B cell (primary cell): ENCODE data around the gene BSND. TPM values are rescaled to one million over a fixed set of nuclear protein-coding genes. Genes with fewer than 3 reads are reported as not detected.

Source experiments
- ATAC-seq: fragments of 200-7000 bp; cut with Tn5 transposase; one replicate; pipeline ENCODE4 v1.10.0; 2021; ENCODE audit warnings: low read depth, mild to moderate bottlenecking, moderate number of reproducible peaks, moderate library complexity
- CTCF ChIA-PET: fragments of 350-600 bp; sonication (Branson Sonifier 250); formaldehyde crosslinking; loops from one replicate; lab custom pipeline; 2021; ENCODE audit warnings: antibody characterized with exemption, inconsistent platforms; lab: Charles Lee
- POLR2A ChIA-PET: fragments of 350-600 bp; sonication (Branson Sonifier 250); formaldehyde crosslinking; loops from one replicate; lab custom pipeline; 2021; ENCODE audit warnings: antibody characterized with exemption; lab: Charles Lee
- DNase-seq: peaks from one replicate; pipeline ENCODE4 v3.0.0; 2013
- H2AFZ ChIP-seq: 2 replicates; pipeline ENCODE4 v1.6.1; 2012; ENCODE audit warnings: mild to moderate bottlenecking, low read depth, low read length; ENCODE audit not compliant: insufficient read depth, poor library complexity, severe bottlenecking
- H3K27ac ChIP-seq, 2 donors: 1 replicate in 1 of 2; 2 replicates in 1 of 2; pipeline ENCODE4 v1.5.1; 2012 to 2013; ENCODE audit warnings: low read length in 2 of 2, mild to moderate bottlenecking in 2 of 2, moderate library complexity in 1 of 2
- H3K27me3 ChIP-seq, 4 experiments: fragments of 200-600 bp in 1 of 4; sonication (generic) in 1 of 4; replicated peaks in 1 of 4; 1 replicate in 2 of 4; 2 replicates in 2 of 4; pipeline versions ENCODE4 v1.6.1 to v1.7.0; 2013 to 2016; ENCODE audit warnings: low read length in 3 of 4, mild to moderate bottlenecking in 2 of 4, mixed read lengths in 1 of 4, moderate library complexity in 1 of 4; ENCODE audit not compliant: insufficient read depth in 4 of 4, control insufficient read depth in 3 of 4; ENCODE audit errors: control extremely low read depth in 1 of 4
- H3K36me3 ChIP-seq, 2 experiments: replicated peaks in 1 of 2; 1 replicate in 1 of 2; 2 replicates in 1 of 2; pipeline versions ENCODE4 v1.6.1 to v1.7.1; 2013; ENCODE audit warnings: low read length in 1 of 2; ENCODE audit not compliant: insufficient read depth in 2 of 2, control insufficient read depth in 1 of 2; ENCODE audit errors: control extremely low read depth in 1 of 2, extremely low read depth in 1 of 2
- H3K4me1 ChIP-seq, 2 donors: fragments of 200-600 bp in 1 of 2; sonication (generic) in 1 of 2; 1 replicate in 1 of 2; 2 replicates in 1 of 2; pipeline versions ENCODE4 v1.5.1 to v1.6.1; 2013 to 2017; ENCODE audit warnings: low read length in 2 of 2; ENCODE audit not compliant: control insufficient read depth in 2 of 2, insufficient read depth in 2 of 2
- H3K4me2 ChIP-seq: replicated peaks from 2 replicates; pipeline ENCODE3; 2012; ENCODE audit warnings: mild to moderate bottlenecking, low read depth, low read length; ENCODE audit not compliant: poor library complexity, severe bottlenecking
- H3K4me3 ChIP-seq, 5 experiments: fragments of 200-600 bp in 1 of 5; sonication (generic) in 1 of 5; 1 replicate in 3 of 5; 2 replicates in 2 of 5; pipeline versions ENCODE4 v1.5.1 to v1.7.0; 2011 to 2016; ENCODE audit warnings: low read length in 4 of 5, mild to moderate bottlenecking in 4 of 5, low read depth in 2 of 5, control low read depth in 1 of 5, moderate library complexity in 1 of 5; ENCODE audit not compliant: insufficient read depth in 1 of 5; ENCODE audit errors: control extremely low read depth in 1 of 5, extremely low read depth in 1 of 5
- H3K79me2 ChIP-seq: fragments of 200-600 bp; sonication (generic); one replicate; pipeline ENCODE4 v1.6.0; 2016; ENCODE audit warnings: low read length; ENCODE audit not compliant: control insufficient read depth, insufficient read depth
- H3K9ac ChIP-seq: fragments of 200-600 bp; sonication (generic); 2 replicates; pipeline ENCODE4 v1.6.1; 2017; ENCODE audit warnings: mild to moderate bottlenecking, low read length, moderate library complexity
- H3K9me3 ChIP-seq, 3 donors: one replicate each; pipeline versions ENCODE4 v1.6.1 to v1.7.1; 2013; ENCODE audit warnings: low read length in 2 of 3; ENCODE audit not compliant: control insufficient read depth in 2 of 3, insufficient read depth in 1 of 3; ENCODE audit errors: control extremely low read depth in 1 of 3
- H4K20me1 ChIP-seq: 2 replicates; pipeline ENCODE4 v1.6.0; 2012; ENCODE audit warnings: mild to moderate bottlenecking, low read length; ENCODE audit not compliant: insufficient read depth, control insufficient read depth, poor library complexity, severe bottlenecking
- H3K27ac Mint-ChIP-seq: one replicate; pipeline ENCODE4 v1.8.0; 2021; ENCODE audit warnings: mixed read lengths
- H3K27me3 Mint-ChIP-seq: one replicate; pipeline ENCODE4 v1.8.0; 2021; ENCODE audit warnings: mixed read lengths
- H3K4me1 Mint-ChIP-seq: one replicate; pipeline ENCODE4 v1.8.0; 2021; ENCODE audit warnings: mixed read lengths
- H3K4me3 Mint-ChIP-seq: one replicate; pipeline ENCODE4 v1.8.0; 2021; ENCODE audit warnings: mixed read lengths
- H3K9me3 Mint-ChIP-seq: one replicate; pipeline ENCODE4 v1.8.0; 2022; ENCODE audit warnings: mixed read lengths; ENCODE audit not compliant: insufficient read depth
- CTCF ChIP-seq: fragments of 200-600 bp; IDR thresholded peaks from one replicate; pipeline ENCODE4 v1.8.0; 2022; ENCODE audit warnings: antibody characterized with exemption, mild to moderate bottlenecking
- EZH2 ChIP-seq: IDR thresholded peaks from 2 replicates; pipeline ENCODE4 v1.6.1; 2012; ENCODE audit warnings: borderline replicate concordance, low read depth, mild to moderate bottlenecking, moderate library complexity, low read length; ENCODE audit not compliant: insufficient read depth, poor library complexity, severe bottlenecking
- WGBS: methylation state at CpG from one replicate; pipeline ENCODE4 v1.1.5; 2013; ENCODE audit warnings: missing lambda C conversion rate; ENCODE audit not compliant: insufficient coverage; 5-methylcytosine and 5-hydroxymethylcytosine counted together
- intact Hi-C: fragments of 100-400 bp; cut with micrococcal nuclease; formaldehyde crosslinking; loops from one replicate; pipeline ENCODE4 v1.10.0; 2022
- polyA plus RNA-seq: library from polyadenylated mRNA; depleted of rRNA; stranded (reverse); fragments of >200 nt; gene quantifications from 2 replicates; pipeline ENCODE4 v1.2.3, GENCODE V29; 2012
- total RNA-seq, 2 donors: library from RNA; stranded (reverse); fragments of 120-200 nt in 1 of 2; gene quantifications; 1 replicate in 1 of 2; 2 replicates in 1 of 2; pipeline versions ENCODE4 v1.2.3 to v1.2.4, GENCODE V29; 2013 to 2022

Gene BSND
- total and polyA plus RNA-seq, 2 donors (not counting 1 experiment from before 2014, with no cell fraction given): not detected

- no peak overlapping the region for H3K4me3 ChIP-seq
- H4K20me1 ChIP-seq: no peaks in the 10 kb centered on the region
- no peaks in the 10 kb centered on the region for H3K4me1 ChIP-seq
- ChIA-PET POLR2A (no interaction called here), CTCF (interaction anchor here (1.0 kb wide), 1 partner anchor 35 kb away, joined by 3 read pairs; no protein-coding TSS in a partner anchor)
- H3K36me3 ChIP-seq: no peaks in the 10 kb centered on the region
- intact Hi-C loops: no loop called here
- no peak overlapping the region for H2AFZ ChIP-seq
- no peak overlapping the region for H3K27ac ChIP-seq
- Mint-ChIP-seq H3K4me1 (no peaks in the 10 kb centered on the region), H3K4me3 (no peak overlapping the region), H3K27me3 (peaks cover 13% of the 10 kb centered on the region), H3K9me3 (no peaks in the 10 kb centered on the region), H3K27ac (no peak overlapping the region)
- H3K9ac ChIP-seq: no peak overlapping the region
- no peak overlapping the region for H3K4me2 ChIP-seq
- DNase-seq (no peak), ATAC-seq (no peak)
- H3K27me3 ChIP-seq: peaks cover 0 to 7% (median 1%) of the 10 kb centered on the region in 4 experiments
- 89% methylated on average over 2 of the region's 2 CpGs for WGBS
- H3K9me3 ChIP-seq: no peaks in the 10 kb centered on the region
- H3K79me2 ChIP-seq: no peaks in the 10 kb centered on the region
- no peak for TF ChIP-seq CTCF
- no peak for TF ChIP-seq EZH2
Observed at GRCh38 chr1:54987427-54987826, 11.3 kb upstream of the BSND start.

- H3K36me3 ChIP-seq: no peaks in the 10 kb centered on the region
- no peaks in the 10 kb centered on the region for H3K9me3 Mint-ChIP-seq
- POLR2A ChIA-PET: no interaction called here
- CTCF ChIA-PET: no interaction called here
- H3K4me3 ChIP-seq: no peak overlapping the region
- peaks cover 0 to 3% (median 0%) of the 10 kb centered on the region in 4 experiments for H3K27me3 ChIP-seq
- DNase-seq: no peak
- TF ChIP-seq EZH2 (no peak), CTCF (no peak)
- intact Hi-C loops: no loop called here
- H3K4me1 ChIP-seq: no peaks in the 10 kb centered on the region
- H3K4me2 ChIP-seq: no peak overlapping the region
- no peak overlapping the region for H2AFZ ChIP-seq
- 90% methylated on average over 8 of the region's 8 CpGs for WGBS
- no peaks in the 10 kb centered on the region for H4K20me1 ChIP-seq
- no peak for ATAC-seq
- no peaks in the 10 kb centered on the region for H3K79me2 ChIP-seq
- no peak overlapping the region for H3K9ac ChIP-seq
- H3K27ac Mint-ChIP-seq: no peak overlapping the region
- H3K4me3 Mint-ChIP-seq: no peak overlapping the region
- H3K4me1 Mint-ChIP-seq: no peaks in the 10 kb centered on the region
- H3K27me3 Mint-ChIP-seq: peaks cover 10% of the 10 kb centered on the region
- H3K27ac ChIP-seq: no peak overlapping the region
- no peaks in the 10 kb centered on the region for H3K9me3 ChIP-seq
Observed at GRCh38 chr1:54987919-54988705, 10.6 kb upstream of the BSND start.
